NCI-H1048 (cell line): ENCODE data around the gene C1GALT1.

ENCODE experiments used
- DNase-seq: peaks from one replicate; lab custom pipeline; 2025; lab: John Stamatoyannopoulos, UW

C1GALT1 gene

GRCh38 chr7:7201578-7202374 is 19.4 kb downstream of the C1GALT1 start:
- no peak for DNase-seq

DNA sequence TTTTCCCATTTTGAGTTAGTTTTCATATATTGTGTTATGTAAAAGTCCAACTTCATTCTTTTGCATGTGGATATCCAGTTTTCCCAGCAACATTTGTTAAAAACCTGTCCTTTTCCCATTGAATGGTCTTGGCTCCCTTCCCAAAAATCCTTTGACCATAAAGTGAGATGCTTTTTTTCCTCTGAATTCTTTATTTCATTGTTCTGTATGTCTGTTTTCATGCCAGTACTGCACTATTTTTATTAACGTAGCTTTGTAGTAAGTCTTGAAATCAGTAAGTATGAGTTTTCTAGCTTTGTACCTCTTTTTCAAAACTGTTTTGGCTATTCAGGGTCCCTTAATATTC is 20.0 kb downstream of the C1GALT1 start:
- DNase-seq, result no peak

DNA sequence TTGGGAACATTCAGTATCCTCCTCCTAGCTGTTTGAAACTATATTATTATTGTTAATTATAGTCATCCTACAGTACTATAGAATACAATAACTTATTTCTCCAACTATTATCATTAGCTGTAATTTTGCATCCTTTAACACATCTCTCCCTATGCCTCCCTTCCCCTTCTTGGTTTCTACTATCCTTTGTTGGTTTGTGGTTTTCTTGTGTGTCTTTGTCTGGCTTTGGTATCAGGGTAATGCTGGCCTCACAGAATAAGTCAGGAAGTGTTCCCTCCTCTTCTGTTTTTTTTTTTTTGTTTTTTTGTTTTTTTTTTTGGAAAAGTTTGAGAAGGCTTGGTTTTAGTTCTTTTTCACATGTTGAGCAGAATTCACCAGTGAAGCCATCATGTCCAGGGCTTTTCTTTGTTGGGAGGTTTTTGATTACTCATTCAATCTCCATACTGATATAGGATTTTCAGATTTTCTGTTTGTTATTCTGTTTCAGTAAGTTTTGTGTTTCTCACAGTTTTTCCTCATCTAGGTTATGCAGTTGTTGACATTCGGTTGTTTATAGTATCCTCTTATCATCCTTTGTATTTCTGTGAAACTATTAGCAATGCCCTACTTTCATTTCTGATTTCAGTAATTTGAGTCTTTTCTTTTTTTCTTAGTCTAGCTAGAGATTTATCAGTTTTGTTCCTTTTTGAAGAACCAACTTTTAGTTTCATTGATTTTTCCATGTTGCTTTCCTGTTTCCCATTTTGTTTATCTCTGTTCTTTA is 21.6 kb downstream of the C1GALT1 start:
- no peak for DNase-seq

- DNase-seq, result no peak
Observed at GRCh38 chr7:7207876-7208275, 25.5 kb downstream of the C1GALT1 start.

- no peak for DNase-seq
Observed at GRCh38 chr7:7208520-7208919, 26.2 kb downstream of the C1GALT1 start.

DNA sequence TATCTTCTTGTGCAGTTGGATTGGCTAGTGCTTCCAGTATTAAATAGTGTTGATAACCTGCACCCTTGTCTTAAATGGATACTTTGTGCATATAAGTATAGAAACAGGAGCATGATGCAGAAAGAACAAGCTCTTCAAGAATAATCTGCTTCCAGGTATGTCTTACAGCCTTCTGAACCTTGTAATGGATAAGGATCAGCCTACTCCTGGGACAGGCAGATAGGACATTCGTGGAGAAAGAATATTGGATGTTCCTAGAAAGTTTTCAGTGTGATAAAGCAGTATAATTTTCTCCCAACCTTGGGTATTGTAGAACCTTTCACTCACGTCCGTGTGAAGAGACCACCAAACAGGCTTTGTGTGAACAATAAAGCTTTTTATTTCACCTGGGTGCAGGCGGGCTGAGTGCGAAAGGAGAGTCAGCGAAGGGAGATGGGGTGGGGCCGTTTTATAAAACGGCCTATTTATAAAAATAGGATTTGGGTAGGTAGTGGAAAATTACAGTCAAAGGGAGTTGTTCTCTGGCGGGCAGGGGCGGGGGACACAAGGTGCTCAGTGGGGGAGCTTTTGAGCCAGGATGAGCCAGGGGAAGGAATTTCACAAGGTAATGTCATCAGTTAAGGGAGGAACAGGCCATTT is 27.2 kb downstream of the C1GALT1 start:
- DNase-seq, result no peak

GRCh38 chr7:7210475-7211237 is 28.3 kb downstream of the C1GALT1 start:
- peak; percentile 26 for DNase-seq

GRCh38 chr7:7212612-7213011 is 30.3 kb downstream of the C1GALT1 start:
- no peak for DNase-seq

- no peak for DNase-seq
Observed at GRCh38 chr7:7214398-7215347, 32.3 kb downstream of the C1GALT1 start.

- no peak for DNase-seq
Observed at GRCh38 chr7:7216279-7216678, 33.9 kb downstream of the C1GALT1 start.

GRCh38 chr7:7219216-7219615 is 36.9 kb downstream of the C1GALT1 start:
- DNase-seq, result no peak

DNA sequence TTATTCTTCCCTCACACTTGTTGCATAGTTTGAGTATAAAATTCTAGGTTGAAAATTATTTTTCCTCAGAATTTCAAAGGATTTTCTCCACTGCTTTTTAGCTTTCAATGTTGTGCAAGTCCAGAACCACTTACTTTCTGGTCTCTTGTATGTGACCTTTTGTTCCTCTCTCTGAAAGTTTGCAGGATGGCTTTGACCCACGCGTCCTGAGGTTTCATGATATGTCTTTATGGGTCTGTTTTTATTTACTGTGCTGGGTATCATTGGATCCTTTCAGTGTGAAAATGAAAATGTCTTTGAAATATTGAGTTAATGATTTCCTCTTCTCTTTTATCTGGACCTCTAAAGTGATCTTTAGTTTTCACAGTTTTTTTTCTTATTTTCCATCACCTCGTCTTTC is 38.5 kb downstream of the C1GALT1 start:
- DNase-seq, result no peak

DNA sequence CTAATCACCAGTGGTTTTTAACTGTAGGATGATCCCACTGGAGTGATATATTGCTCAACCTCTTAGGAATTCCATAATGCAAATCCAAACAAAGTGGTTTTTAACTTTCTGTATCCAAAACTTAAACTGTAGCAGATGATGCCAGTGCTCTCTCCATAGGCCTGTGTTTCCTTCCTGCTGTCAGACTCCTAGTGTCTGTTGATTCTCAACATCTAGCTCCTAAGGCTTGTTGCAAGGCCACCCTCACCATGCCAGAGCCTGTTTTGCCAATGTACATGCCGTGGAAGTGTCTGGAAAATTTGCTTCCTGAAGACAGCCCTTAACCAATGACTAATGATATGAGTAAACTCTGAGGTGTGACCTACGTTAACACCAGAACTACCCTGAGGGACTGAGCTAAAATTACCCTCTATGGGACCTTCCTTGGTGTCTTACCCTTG is 39.3 kb downstream of the C1GALT1 start:
- no peak for DNase-seq

DNA sequence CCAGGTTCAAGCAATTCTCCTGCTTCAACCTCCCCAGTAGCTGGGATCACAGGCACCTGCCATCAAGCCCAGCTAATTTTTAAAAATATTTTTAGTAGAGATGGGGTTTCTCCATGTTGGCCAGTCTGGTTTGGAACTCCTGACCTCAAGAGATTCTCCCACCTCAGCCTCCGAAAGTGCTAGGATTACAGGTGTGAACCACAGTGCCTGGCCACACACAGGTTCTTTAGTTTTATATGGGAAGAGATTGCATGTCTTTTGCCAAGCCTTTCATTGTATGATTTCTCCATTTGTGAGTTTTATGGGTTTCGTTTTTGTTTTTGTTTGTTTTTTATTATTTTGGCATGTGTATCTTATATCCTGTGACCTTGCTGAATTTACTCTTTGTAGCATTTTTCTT is 40.9 kb downstream of the C1GALT1 start:
- DNase-seq, result no peak

- DNase-seq, result no peak
Observed at GRCh38 chr7:7226407-7226806, 44.1 kb downstream of the C1GALT1 start.

DNA sequence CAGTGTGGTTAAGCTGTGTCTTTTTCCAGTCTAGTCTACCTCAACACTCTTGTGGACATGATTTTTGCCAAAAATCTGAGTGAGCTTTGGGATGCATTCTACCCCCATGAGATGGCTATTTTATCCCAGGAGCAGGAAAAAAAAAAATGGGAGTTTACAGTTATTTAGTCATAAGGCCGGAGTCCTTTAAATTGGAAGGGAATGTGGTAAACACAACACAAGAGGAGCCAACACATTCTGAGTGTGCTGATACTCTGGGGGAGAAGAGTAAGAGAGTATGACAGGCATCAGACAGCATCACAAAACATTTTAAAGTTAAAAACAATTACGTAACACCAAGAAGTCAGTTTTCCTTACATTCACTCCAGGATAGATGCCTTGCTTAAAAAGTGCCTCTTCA is 46.1 kb downstream of the C1GALT1 start:
- no peak for DNase-seq

DNA sequence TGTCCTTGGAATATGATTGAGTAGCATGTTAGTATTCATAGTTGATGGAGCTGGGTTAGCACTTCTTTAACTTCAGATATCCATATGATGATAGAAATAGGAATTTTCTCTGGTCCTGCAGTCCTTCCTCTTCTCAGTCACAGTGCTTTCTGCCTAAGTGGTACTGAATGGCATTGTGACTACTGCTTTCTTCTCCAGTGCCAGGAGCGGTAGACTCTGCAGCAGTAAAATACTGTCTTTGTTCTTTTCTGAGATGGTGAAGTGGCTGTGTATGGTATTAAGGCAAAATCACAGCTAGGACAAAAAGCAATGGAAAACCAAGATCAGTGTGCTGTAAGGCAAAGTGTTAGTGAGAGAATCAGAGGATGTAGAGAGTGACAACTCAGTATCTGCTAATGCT is 46.6 kb downstream of the C1GALT1 start:
- DNase-seq, result no peak

DNA sequence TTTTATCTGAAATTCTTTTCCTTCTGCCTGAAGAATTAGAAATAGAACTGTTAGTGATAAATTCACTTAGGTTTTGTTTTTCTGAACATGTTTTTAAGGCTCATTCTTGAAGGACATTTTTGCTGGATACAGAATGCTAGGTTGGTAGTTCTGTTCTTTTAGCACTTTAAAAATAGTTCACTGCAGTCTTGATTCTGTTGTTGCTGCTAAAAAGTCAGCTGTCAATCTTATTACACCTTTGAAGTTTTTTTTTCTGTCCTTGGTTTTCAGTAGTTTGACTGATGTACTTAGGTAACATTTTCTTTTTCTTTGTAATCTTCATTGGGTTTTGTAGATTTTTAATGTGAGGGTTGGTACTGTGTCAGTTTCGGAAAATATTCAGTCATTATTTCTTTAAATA is 48.7 kb downstream of the C1GALT1 start:
- DNase-seq, result no peak

DNA sequence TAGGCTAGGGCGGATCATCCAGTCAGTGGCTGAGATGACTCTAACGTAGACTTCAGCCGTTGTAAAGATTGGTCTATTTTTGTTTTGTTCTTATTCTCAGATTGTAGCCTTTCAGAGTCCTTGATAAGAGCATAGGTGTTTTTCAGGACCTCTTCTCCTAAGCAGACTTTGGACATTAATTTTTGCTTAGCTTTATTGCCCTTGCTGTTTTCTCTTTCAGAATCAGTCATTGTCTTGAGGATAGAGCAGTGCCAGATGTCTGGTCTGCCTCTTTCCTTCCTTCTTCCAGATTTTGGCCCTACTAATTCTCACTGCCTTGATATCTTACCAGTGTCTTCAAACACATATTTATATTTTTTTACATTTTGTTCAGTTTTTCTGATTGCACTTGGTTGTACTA is 49.5 kb downstream of the C1GALT1 start:
- DNase-seq, result no peak

DNA sequence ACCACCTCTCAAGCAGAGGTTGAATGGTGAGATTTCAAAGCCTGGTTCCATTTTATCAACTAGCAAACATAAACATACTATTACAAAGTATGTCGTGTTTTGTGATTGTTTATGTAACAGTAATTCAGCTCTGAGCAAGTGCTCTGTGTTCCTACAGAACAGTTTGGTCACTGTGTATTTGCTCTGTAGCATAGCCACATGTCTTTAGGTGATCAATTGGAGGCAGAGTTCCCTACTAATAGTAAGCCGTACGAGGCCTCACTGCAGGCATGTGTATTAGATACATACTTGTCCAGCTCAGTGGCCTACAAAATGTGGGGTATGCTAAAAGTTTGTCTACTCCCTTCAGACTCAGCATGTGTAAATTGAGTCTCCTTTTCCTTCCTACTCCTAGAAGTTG is 53.0 kb downstream of the C1GALT1 start:
- DNase-seq, result no peak

DNA sequence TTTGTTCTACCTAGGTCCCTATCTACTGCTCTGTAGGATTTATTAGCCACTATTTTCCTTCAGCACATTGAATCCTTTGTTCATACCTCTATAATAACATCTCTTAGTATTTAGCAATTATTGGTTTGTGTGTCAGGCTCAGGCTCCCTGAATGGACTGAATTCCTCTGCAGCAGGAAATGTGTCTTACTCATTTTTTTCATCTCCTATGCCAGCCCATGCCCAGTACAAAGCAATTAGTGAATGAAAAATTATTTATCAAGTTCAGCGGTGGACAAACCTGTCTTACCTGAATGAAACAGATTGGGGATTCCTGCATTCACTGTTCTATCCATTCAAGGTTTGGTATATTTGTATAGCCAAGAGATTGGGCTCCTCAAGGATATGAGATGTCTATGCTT is 53.7 kb downstream of the C1GALT1 start:
- DNase-seq, result no peak
